HG02970 (cell line): Measurements from ENCODE around the gene MORN4.

ENCODE experiments used
- ATAC-seq: cut with Tn5 transposase; IDR thresholded peaks from one replicate; pipeline ENCODE4 v1.9.1; 2021; ENCODE audit warnings: mild to moderate bottlenecking, moderate library complexity, moderate number of reproducible peaks; ENCODE audit not compliant: unreplicated experiment, low FRiP score

The MORN4 gene

DNA sequence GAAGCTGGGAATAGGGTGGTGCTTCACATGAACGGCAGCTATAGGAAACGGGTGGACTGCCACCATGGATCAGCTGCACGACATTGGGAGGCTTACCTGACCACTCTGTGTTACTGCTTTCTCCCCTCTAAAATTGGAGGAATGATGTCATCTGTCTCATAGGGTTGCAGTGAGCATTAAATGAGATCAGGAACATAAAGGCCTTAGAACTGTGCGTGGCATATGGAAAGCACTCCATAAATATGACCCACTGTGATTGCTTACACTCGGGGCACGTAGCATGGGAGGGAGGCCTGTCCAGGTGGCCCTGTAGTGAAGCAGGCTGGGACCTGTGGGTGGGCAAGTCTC, 34.1 kb downstream of the MORN4 start:
- no peak for ATAC-seq

GRCh38 chr10:97598407-97599271, 34.7 kb downstream of the MORN4 start:
- ATAC-seq, result no peak

DNA sequence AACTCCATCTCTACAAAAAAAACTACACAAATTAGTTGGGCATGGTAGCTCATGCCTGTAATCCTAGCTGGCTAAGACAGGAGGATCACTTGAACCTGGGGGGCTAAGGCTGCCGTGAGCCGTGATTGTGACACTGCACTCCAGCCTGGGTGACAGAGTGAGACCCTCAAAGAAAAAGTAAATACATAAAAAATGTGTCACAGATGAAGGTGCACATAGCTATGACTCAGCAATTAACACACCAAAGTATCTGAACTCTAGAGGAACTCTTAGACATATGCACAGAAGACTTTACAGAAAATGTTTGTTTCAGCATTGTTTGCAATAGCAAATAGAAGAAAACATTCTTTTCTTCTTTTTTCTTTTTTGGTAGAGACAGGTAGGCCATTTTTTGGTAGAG, 35.5 kb downstream of the MORN4 start:
- no peak for ATAC-seq

DNA sequence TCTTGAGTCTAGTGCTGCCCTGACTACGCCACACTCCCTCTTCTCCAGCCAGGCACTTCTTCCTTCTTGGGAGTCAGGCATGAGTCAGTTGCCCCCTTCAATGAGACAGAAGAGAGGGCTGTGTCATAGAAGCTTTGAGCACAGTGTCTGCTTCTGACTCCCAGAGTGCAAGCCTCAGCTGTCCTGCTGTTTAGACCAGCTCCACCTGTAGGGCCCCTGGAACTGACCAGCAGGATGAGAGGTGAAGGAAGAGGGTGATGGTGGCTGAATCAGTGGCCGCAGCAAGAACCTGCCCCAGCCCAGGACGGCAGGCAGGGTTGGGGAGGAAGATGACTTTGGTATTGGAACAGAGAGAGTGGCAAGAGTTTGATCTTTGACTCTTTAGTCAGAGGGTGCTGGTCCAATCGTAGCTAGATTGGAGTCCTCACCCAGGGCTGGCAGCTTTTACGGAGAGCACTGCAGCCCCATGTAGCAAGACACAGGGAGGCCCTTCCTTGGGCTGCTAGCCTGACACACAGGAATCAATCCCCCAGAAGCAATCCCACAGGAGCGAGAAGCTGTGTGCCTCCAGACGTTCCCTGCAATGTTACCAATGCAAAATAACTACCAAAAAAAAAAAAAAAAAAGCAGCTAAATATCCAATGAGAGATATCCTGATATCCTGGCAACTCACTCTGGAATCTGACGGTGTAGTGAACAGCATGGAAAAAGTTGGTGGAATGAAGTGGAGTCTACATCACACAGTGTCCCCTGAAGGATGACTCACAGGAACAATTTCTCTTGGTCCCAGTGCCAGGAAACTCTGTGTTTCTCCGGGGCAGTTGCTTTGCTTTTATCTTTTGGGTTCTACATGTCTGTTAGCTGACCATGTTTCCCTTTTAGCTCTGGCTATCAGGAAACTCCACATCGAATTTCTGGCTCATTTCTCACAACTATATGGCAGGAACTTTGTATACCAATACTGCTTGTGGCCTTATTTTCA, 36.9 kb downstream of the MORN4 start:
- ATAC-seq, result no peak

GRCh38 chr10:97593421-97593820, 39.9 kb downstream of the MORN4 start:
- no peak for ATAC-seq

DNA sequence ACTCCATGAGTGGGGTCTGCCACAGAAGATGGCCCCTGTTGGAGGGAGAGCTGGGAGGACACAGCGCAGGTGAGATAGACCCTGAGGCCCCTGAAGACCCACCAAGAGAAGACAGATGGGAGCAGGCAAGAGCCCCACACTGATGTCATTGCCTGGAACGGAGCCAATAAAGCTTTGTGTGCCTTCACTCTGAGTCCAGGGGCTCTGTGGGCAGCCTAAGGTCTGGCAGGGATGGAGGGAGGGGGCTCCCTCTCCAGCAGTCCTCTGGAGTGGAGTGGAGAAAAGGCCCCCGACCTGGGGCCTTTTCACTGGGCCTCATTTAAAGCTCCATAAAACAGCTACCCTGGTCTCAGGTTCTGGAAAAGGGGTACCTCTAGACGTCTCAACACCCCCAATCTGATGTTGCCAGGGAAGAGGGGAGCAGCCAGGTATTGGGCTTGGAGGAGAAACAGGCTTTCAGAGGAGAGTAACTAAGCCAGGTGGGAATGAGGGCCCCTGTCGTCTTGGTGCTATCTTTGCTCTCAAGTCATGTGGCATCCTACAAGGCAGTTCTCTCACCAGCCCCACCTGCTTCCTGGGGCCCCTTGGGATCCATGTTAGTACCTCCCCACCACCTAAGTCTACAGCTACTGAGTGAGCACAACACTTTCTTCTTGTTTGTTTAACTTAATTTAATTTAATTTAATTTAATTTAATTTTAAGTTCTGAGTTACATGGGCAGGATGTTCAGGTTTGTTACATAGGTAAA, 42.4 kb downstream of the MORN4 start:
- ATAC-seq, result no peak

- no peak for ATAC-seq
Observed at GRCh38 chr10:97590082-97590747, 43.1 kb downstream of the MORN4 start.

DNA sequence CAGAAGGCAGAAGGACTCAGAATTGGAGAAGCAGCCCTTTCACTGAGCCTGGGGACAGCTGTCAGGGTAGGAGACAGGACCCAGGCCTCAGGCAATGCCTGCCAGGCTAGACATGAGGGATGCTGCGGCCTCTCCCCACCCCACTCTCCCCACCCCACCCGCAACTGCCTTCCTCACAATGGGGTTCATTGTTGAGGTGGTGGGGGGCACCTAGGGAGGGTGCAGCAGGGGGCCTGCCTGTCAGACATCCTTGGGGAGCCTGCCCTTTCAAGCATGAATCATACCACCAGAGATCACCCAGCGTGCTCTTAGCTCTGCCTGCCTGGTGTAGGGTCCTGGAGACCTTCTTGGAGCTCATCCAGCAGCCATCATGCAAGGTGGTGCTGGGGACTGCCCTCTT, 43.8 kb downstream of the MORN4 start, which contains the start of gene C10orf62:
TSS of gene C10orf62 (plus strand) at position 243 of the 400 bp plus-strand sequence. CDS start 177 bp downstream, outside the sequence.
- ATAC-seq, result no peak

DNA sequence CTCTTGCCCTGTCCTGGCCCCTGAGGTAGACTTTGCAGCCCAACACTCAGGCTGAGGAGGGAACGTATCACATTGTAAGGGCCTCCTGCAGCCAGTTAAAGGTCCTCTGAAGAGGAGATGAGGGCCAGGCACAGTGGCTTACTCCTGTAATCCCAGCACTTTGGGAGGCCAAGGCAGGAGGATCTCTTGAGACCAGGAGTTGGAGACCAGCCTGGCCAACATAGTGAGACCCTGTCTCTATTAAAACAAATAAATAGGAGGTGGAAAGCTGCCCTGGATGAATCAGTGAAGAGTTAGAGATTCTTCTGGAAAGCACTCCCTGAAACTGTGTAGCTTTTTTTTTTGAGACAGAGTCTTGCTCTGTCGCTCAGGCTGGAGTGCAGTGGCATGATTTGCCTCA, 46.1 kb downstream of the MORN4 start:
- no peak for ATAC-seq

- ATAC-seq, result no peak
Observed at GRCh38 chr10:97585439-97585811, 47.9 kb downstream of the MORN4 start.

GRCh38 chr10:97584798-97585438, 48.4 kb downstream of the MORN4 start:
- ATAC-seq, result no peak

DNA sequence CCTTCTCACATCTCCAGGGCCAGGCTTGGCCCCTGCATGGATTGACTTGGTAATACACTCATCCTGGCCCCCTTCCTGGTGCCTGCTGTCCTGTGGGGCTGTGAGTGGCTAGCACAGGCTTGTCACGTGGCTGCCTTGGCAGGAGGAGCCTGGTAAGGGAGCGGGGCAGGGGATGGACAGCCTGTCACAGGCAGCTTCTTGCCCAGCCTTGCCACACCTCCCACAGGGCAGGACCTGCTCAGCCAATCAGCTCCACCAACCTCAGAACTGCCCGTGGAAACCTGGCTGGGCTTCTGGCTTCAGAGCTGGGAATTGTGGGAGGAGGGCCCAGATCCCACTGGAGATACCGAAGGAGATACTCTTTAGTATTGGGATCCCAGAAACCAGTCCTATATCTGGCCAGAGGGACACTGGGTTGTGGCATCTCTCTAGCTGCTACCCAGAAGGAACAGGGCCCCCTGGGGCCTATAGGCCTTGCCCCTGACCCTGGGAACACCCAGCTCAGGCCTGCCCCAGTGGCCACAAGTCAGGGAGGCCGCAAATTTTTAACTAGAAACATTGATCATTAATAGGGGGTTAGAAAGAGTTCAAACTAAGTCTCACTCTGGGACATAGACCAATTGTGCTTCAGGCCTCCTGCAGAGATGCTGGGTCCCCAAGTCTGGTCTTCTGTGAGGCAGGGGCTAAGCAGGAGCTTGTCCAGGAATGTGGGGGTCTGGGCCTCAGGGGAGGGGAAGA, 49.1 kb downstream of the MORN4 start, which contains the start of gene HOGA1:
TSS of gene HOGA1 (plus strand) at position 330 of the 738 bp plus-strand sequence. CDS start at position 645, 315 bp downstream.
- no peak for ATAC-seq

DNA sequence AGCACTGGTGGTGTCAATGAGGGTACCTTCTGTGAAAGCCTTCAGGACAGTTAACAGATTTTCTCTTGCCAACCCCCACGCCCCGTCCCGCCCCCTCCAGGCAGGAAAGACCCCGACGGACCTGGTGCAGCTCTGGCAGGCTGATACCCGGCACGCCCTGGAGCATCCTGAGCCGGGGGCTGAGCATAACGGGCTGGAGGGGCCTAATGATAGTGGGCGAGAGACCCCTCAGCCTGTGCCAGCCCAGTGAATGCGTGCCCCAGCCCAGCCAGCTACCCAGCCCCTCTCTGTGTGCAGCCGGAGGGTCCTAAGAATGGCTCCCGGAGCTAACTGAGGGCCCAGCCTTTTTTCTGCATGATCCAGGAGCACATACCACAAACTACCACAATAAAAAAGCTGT, 49.8 kb downstream of the MORN4 start:
- ATAC-seq, result no peak

DNA sequence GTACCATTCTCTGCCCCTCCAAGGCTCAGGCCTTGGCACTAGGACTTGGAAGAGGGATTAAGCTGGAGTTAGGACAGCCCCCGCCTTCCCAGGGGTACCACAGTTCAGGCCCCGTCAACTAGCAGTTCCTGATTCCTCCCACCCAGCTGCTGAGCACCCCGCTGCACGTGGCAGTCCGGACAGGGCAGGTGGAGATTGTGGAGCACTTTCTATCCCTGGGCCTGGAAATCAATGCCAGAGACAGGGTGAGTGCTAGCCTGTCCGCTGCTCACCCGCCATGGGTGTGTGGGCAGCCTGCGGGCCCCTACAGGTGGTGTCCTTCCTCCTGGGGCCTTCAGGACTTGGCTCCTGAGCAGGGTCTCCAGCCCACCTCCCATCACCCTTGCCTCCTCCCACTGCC, 51.1 kb downstream of the MORN4 start:
- no peak for ATAC-seq

DNA sequence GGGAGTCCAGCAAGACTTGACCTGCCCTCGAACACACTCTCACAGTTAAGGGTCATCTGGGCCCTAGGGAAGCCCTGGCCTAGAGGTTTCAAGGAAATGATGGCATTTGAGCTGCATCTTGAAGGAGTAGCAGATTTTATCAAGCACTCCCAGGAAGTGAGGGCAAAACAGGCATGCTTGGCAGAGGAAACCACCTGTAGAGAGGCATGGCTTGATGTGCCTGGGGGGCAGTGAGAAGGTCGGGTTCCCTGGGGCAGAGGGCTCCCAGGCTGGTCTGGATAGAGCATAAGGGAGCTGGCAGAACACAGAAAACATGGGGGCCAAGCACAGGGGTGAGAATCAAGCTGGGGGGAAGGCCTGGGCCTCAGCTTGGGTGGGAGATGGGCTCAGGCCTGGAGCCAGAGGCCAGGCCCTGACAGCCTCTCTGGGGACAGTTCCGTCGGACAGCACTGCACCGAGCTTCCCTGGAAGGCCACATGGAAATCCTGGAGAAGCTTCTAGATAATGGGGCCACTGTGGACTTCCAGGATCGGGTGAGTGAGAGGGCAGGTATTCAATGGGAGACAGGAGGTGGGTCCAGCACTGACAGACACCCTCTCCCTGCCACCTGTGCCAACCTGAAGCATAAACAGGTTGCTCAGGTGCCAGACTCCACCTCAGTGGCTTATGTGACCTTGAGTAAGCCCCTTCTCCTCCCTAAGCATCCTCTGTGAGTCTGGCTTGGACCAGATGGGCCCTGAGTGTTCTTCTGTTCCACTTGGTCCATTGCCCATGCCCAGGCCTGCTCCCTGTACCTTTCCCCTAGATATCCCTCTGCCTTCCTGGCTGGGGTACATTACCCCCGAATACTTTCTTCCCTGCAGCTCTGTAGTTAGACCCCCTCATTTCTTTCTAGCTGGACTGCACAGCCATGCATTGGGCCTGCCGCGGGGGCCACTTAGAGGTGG, 52.6 kb downstream of the MORN4 start:
- no peak for ATAC-seq

DNA sequence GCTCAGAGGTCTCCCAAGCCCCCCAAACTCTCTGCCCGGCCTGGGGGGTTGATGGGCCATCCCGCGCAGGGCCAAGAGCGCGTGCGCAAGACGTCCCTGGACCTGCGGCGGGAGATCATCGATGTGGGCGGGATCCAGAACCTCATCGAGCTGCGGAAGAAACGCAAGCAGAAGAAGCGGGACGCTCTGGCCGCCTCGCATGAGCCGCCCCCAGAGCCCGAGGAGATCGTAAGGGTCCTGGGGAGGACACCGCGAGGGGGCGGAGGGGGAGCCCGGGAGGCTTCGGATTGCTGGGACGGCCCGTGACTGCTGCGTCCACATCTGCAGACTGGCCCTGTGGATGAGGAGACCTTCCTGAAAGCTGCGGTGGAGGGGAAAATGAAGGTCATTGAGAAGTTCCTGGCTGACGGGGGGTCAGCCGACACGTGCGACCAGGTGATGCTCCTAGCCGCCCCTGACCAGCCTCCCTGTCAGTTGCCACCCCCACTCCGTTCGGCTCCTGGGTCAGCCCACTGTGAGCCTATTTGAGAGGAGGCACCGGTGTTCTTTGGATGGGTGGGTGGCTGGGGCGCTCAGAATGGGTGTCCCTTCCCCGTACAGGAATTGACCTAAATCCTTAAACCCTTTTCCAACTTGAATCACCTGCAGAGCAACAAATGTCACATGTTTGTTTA, 55.0 kb downstream of the MORN4 start:
- no peak for ATAC-seq

DNA sequence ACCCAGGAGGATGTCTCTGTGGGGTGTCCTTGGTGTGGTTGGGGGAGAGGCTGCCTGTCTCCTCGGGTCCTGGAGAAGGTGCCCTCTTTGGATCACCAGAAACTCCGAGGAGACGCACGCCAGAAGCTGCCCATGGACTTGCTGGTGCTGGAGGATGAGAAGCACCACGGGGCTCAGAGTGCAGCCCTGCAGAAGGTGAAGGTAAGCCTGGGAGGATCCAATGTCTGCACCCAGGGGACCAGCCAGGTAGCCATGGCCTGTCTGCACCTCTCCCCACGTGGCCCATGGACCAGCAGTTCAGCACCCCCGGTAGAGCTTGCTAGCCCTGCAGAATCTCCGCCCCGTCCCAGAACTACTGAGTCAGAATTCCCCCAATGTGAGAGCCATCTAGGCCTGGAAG, 55.6 kb downstream of the MORN4 start:
- ATAC-seq, result no peak
